NCI-H345 treated with DMSO at 0.1 percent for 48 hours (cell line): ENCODE data around the gene GNB1L.

Experiments used
- DNase-seq: peaks from one replicate; lab custom pipeline; 2025; ENCODE audit not compliant: unreplicated experiment; lab: John Stamatoyannopoulos, UW

The GNB1L gene

DNA sequence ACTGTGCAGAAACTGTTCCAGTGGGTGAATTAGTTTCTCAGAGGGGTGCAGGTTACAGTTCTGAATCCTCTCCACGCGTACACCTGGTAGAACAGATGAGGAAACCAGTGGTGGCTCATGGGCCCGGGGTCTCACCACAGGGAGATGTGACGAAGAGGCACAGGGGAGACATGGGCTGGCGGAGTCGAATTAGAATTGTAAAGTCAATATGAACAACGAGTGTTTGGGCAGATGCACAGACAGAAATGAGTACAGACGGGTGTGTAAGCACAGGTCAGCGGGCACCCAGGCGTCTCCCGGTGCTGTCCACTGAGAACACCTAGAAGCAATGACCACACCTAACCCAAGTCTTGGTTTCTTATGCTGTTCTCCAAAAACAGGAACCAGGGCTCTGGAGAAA is 41.8 kb downstream of the GNB1L start:
- DNase-seq: no peak

DNA sequence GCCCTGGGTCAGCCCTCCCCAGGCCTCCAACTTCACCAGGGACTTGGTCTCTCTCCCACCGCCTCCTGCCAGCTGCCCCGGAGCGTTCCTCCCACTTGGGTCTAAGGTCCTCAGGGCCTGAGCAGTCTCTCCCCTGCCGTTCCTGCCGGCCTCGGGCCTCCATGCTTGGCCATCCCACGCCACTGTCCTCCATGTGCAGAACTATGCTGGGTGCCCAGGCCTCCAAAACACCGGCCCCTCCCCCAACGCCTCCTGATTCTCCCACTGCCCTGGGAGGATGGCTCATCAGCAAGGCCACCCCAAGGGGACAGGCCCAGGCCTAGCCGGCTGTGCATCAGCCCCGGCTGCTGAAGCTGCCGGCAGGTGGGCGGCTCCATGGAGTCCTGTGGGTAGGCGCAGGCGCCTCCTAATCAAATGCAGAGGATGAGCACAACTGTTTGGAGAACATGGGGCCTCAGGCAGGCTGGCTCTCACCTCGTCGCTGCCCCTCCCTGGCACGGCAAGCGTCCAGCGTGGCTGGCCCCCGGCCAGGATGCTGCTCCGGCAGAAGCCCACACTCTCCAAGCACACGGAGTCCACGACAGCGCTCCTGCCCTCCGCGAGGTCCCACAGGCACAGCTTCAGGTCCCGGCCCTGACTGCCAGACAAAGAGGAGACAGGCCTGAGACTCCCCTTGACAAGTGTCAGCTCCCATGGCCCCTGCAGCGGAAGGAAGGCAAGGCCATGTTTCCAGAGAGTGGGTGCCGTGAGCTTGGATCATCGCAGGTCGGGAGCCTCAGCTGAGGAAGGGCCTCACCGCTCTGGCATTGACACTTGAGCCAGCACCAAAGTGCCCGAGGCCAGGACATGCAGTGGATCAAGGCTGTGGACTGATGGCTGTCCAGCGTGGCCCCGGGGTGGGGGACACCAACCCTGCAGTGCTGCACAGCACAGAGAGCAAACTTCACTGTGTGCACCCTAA is 42.6 kb downstream of the GNB1L start:
- no peak for DNase-seq

GRCh38 chr22:19811211-19811621 is 43.5 kb downstream of the GNB1L start:
- no peak for DNase-seq

DNA sequence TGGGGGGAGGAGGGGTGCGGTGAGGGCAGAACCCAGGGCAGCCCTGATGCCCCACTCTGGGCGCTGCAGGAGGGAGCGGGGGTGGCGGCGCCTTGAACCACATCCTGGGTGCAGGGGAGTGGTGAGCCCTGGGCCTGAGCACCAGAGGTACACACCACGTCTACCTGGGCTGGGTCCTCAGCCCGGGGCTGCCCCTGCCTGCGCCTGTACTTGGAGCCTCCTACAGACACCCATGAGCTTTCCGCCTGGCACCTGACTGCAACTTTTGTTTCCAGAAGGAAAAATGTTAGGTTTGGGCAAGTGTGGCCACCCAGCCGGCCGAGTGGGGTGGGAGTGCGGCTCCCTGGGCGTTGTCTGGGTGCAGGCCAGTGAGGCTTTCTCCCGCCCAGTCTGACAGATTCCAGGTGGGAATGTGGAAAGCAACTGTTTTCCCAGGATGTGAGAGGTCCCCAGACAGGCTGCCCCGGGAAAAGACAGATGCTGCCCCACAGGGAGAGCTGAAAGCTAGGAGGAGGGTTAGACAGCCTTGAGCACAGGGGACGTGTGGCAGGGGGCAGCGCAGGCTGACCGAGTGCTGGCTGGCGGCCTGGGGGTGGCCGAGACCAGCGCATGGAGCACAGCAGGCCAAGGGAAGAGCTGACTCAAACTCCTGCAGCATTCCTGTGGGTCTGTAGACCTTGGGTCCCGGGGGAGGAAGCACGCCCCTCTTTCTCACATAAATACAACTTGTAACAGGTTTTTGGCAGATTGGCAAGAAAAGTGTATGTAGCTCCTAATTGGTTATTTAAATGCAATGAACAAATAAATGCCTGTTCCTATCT is 44.1 kb downstream of the GNB1L start:
- no peak for DNase-seq

DNA sequence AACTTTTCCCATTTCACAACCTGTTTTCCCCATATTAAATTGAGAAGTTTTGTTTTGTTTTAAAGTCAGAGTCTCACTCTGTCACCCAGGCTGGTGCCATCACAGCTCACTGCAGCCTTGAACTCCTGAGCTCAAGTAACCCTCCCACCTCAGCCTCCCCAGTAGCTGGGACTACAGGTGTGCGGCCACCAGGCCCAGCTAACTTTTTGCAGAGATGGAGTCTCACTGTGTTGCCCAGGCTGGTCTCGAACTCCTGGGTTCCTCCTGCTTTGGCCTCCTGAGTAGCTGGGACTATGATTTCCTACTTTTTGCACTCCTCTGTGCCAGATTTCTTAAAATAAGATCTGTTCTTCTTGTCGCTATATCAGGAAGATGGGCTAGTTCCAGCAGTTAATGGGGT is 44.9 kb downstream of the GNB1L start:
- DNase-seq: no peak

GRCh38 chr22:19808873-19809478 is 45.7 kb downstream of the GNB1L start:
- no peak for DNase-seq

DNA sequence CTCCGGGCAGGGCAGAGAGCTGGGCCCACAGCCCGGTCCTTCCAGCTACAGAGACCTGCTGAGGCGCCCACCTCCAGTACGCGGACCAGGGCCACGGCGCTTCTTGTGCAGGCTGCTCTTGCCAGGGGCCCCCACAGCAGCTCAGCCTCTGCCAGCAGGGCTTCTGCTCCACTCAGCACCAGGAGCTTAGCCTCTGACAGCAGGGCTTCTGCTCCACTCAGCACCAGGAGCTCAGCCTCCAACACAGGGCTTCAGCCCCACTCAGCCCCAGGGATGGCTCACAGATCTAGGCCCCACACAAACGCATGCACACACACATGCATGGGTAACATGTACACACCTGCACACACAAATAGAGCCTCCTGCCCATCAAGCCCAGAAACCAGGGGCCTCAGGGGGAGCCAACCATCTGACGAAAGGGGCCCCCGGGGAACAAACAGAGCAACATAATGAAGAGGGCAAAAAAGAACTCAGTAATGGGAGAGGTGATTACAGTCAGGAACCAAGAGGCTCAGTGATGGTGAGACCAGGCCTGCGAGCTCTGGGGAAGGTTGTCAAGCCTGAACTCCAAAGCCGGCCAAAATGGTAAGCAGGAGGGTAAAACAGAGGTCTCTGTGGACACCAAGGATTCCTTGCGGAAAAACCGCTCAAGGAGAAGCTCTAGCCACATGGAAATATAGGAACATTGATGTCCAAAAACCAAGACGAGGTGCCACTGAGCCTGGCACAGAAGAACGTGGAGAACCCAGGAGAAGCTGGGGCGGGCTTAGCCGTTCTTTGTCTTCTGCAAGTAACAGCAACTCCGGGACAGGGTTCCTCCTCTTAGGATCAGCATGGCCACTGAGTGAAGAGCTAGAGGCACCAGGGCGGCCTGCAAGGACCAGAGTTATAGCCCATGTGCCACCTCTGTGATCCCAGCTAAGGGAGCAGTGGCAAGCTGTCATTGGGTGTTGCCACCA is 46.5 kb downstream of the GNB1L start:
- DNase-seq: no peak

DNA sequence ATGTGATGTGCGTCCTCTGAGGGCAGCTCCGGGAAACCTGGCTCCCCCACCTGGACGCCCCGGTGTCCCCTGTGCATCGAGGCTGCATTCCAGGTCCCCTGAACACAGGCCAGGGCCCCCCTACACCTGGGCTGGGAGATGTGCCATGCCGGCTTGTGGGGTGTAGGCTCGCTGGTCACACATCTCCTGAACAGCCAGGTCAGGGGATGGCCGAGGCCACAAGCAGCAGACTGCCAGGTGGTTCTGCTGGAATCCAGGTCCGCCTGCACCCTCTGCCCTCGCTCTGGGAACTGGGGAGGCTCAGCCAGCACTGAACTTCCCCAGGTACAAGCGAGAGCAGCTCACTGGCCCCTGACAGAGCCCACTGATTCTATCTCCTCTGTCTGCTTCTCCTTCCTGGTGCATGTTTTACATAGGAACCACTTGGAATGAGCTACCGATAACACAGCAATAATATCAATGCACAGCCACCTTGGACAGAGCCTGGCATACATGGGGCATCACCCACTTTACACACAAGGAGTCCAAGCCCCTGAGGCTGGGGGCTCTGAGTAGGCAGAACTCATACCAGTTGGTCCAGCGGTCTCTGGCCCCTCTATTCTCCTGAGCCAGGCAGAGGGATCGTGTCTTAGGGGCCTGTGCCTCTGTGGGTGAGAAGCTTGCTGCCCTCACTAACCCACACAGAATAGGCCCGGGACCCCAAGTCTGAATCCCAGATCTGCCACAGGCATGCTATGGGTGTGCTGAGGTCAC is 47.3 kb downstream of the GNB1L start:
- DNase-seq: no peak

DNA sequence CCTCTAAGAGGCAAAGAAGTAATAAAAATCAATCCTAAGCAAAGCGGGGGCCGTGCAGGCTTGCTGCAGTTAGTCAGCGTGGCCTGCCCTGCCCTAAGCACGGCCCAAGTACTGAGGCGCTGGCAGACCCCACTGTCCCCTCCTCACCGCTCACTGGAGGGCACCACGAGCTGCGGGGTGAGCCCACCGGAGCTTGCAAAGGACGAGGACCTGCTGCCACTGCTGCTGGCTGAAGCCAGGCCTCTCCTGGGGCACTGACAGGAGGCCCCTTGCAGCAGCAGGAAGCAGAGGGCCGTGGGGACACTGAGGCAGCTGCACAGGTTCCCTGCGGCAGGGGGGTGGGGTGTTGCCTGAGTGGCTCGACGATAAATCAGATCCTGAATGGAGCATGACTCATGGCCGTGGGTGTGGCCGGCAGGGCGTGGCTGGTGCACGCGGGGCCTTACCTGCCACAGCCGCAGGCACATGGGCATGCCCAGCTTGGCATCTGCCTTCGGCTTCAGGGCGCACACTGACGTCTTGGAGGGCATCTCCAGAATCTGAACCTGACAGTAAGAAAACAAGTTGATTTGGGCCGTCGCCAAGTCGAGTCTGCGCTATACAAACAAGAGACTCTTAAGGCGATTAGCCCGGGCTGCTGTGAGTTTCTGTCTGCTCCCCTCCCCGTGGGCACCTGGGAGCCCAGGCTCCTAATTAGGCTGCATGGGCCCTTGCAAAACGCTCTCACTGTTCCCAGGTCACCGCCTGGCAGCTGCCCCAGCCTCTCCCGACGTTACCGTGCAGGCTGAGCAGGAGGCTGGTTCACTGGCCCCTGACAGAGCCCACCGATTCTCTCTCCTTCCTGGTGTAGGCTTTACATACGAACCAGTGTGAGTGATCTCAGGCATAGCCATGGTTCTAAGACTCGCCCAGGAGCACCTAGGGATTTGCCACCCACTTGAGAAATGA is 48.2 kb downstream of the GNB1L start:
- peak; percentile 0 for DNase-seq

- no peak for DNase-seq
Observed at GRCh38 chr22:19805821-19806212, 48.9 kb downstream of the GNB1L start.

DNA sequence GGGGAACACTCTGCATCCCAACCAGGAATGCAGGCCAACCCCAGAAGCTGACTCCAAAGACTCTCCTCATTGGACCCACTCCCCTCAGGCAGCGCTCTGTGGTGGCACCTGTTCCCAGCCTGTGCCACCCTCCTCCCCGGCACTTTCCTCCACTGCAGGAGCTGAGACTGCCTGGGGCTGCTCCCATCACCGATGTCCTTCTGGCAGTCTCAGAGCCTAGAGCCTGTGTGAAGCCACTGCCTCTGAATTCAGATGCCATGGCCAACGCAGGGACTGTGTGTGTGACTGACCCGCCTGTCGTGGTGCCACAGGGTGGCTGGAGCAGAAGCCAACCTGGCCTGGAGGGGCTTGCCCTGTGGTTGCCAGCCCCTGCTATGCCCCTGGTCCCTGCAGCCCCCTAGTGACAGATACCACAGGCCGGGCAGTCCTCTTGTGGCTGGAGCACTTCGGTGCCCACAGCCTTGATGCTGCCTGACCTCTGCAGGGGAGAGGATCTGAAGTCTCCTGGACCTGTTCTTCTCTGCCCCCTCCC is 50.9 kb downstream of the GNB1L start:
- DNase-seq: no peak

- DNase-seq: no peak
Observed at GRCh38 chr22:19802894-19803735, 51.6 kb downstream of the GNB1L start.

GRCh38 chr22:19802001-19802893 is 52.4 kb downstream of the GNB1L start:
- DNase-seq: no peak

DNA sequence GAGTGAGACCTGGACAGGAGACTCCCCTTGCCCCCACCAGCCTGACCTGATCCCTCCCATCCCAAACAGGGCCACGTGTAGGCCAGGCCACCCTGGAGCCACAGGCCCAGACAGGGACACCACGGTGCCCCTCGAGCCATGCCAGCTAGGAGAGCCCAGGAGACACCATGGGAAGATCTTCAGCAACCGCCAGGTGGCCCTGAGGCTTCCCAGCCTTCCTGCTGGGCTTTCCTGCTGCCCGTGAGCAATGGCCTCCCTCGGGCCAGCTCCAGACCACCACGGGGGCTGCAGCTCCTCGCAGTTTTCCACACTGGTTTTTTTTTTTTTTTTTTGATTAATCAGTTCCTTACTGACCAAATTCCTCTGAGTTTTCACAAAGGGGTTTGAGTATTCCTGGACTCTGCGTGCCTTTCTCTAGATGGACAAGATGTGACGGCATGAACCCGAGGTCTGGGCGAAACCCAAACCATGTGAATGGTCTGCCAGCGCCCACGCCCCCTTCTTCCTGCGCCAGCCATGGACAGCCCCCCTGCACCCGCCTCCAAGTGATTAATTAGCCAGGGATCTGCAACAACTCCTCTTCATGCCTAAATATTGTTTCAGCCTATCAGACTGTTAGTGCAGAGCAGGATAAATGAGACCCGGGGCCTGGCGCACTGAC is 53.2 kb downstream of the GNB1L start:
- no peak for DNase-seq

DNA sequence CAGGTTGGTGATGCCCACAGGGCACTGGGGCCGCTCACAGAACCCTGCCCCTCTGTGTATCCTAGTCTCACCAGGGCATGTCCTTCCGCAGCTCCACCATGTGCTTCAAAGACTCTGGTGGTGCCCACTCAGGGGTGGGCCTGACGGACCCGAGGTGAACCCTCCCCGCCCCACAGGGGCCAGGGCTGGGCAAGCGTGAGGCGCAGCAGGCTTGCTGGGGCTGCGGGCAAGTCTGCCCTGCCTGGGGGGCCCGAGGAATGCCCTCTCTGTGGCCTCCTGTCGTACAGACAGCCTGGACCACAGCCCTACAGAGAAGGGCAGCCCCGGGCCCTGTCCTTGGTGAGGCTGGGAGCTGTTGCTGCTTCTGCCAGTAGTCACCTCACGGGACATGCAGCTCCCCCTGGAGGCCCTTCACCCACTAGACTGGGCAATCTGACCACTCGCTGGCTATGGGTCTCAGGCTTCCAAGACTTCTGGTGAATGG is 53.9 kb downstream of the GNB1L start:
- DNase-seq: no peak

DNA sequence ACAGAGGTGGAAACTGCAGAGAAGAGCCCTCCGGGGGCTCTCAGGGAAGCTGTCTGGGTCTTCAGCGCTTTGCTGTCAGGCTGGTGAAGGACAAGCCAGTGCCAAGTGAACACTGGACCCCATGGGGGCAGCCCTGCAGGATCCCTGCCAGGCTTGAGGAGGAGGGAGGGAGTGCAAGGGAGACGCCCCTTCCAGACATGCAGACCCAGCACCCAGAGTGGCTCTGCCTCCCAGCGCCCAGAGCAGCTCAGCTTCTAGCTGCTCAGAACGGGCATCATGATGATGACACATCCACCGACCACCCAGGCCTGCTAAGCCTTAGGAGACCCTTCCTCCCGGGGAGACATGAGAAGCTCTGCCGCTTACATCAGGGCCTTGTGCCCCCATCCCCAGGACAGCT is 54.4 kb downstream of the GNB1L start:
- no peak for DNase-seq
